Gastroesophageal sphincter (tissue), 4 donors: Measurements from ENCODE around the gene CDKAL1. TPM values are rescaled to one million over a fixed set of nuclear protein-coding genes. Genes with fewer than 3 reads are reported as not detected.

ENCODE experiments used
- ATAC-seq: fragments of 150-250 bp; one replicate; pipeline ENCODE4 v1.9.1; 2016; ENCODE audit warnings: mild to moderate bottlenecking, moderate library complexity
- H3K27ac ChIP-seq, 4 donors: fragments of 200-600 bp; sonication (generic) in 3 of 4; 1 replicate in 3 of 4; 2 replicates in 1 of 4; pipeline ENCODE4 v1.5.1; 2016 to 2019
- H3K27me3 ChIP-seq: fragments of 200-600 bp; sonication (generic); one replicate; pipeline ENCODE4 v1.5.1; 2019
- H3K36me3 ChIP-seq, 2 donors: fragments of 200-600 bp; sonication (generic); one replicate each; pipeline ENCODE4 v1.5.1; 2019; ENCODE audit warnings: control low read depth in 1 of 2
- H3K4me1 ChIP-seq, 3 donors: fragments of 200-600 bp; sonication (generic); 1 replicate in 2 of 3; 2 replicates in 1 of 3; pipeline ENCODE4 v1.5.1; 2016 to 2019; ENCODE audit warnings: control low read depth in 2 of 3
- H3K4me3 ChIP-seq, 2 donors: fragments of 200-600 bp; sonication (generic); one replicate each; pipeline ENCODE4 v1.5.1; 2019; ENCODE audit warnings: mild to moderate bottlenecking in 1 of 2, moderate library complexity in 1 of 2
- H3K9me3 ChIP-seq, 3 donors: fragments of 200-600 bp; sonication (generic); one replicate each; pipeline ENCODE4 v1.5.1; 2017 to 2019; ENCODE audit warnings: control low read depth in 2 of 3
- EP300 ChIP-seq: sonication (generic); formaldehyde crosslinking; IDR thresholded peaks from one replicate; pipeline ENCODE4 v1.6.1; 2017; ENCODE audit warnings: antibody characterized with exemption, mild to moderate bottlenecking
- POLR2A ChIP-seq, 2 donors: fragments of 450-650 bp; IDR thresholded peaks; one replicate each; pipeline ENCODE4 v1.6.1; 2017; ENCODE audit warnings: antibody characterized with exemption in 2 of 2, mild to moderate bottlenecking in 2 of 2, moderate library complexity in 1 of 2
- POLR2AphosphoS5 ChIP-seq: sonication (generic); formaldehyde crosslinking; IDR thresholded peaks from one replicate; pipeline ENCODE4 v1.6.1; 2017; ENCODE audit warnings: antibody characterized with exemption
- WGBS, 2 donors: methylation state at CpG; one replicate each; pipeline ENCODE4 v1.1.5; 2018; ENCODE audit warnings: low coverage in 1 of 2; 5-methylcytosine and 5-hydroxymethylcytosine counted together
- total RNA-seq, 4 donors: library from RNA; depleted of rRNA; stranded (reverse); fragments of >200 nt; gene quantifications; one replicate each; pipeline ENCODE4 v1.1.0, GENCODE V29; 2016
- TF ChIP-seq, protein P1 (sequence below), 4 experiments: fragments of 200-600 bp in 2 of 4; fragments of 450-650 bp in 2 of 4; sonication (generic) in 1 of 4; IDR thresholded peaks; one replicate each; pipeline ENCODE4 v1.5.1; 2017 to 2019; ENCODE audit warnings: antibody characterized with exemption in 4 of 4, mild to moderate bottlenecking in 2 of 4, moderate library complexity in 2 of 4

The CDKAL1 gene
- total RNA-seq, 4 donors from 2014 or later: 10.9 to 17.9 (median 15.0) TPM

DNA sequence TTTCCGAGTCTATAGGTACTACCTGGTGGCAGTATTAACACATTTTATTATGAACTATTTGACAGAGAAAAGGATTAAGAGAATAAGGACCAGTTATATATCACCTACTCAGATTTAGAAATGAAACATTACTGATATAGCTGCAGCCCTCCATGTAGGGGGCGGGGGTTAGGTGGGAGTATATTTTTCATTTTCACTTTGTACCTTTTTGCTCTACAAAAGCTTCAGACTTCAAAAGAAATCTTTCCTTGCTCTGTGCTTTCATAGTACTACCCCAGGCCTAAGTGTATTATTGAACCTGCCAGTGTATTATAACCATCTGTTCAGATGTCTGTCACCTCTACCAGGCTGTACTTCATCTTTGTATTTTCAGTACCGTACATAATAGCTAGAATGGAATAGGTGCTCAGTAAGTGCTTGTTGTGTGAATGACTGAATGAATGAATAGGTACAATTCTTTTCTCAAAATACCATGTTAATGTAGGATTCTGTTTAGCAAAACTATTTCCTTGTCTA is 43.0 kb downstream of the CDKAL1 start:
- TF ChIP-seq POLR2AphosphoS5 (no peak), EP300 (no peak), POLR2A (IDR thresholded peaks at IDR 0.05) (no peak)
- TF ChIP-seq, protein P1, sequence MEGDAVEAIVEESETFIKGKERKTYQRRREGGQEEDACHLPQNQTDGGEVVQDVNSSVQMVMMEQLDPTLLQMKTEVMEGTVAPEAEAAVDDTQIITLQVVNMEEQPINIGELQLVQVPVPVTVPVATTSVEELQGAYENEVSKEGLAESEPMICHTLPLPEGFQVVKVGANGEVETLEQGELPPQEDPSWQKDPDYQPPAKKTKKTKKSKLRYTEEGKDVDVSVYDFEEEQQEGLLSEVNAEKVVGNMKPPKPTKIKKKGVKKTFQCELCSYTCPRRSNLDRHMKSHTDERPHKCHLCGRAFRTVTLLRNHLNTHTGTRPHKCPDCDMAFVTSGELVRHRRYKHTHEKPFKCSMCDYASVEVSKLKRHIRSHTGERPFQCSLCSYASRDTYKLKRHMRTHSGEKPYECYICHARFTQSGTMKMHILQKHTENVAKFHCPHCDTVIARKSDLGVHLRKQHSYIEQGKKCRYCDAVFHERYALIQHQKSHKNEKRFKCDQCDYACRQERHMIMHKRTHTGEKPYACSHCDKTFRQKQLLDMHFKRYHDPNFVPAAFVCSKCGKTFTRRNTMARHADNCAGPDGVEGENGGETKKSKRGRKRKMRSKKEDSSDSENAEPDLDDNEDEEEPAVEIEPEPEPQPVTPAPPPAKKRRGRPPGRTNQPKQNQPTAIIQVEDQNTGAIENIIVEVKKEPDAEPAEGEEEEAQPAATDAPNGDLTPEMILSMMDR (IDR thresholded peaks at IDR 0.05): no peak
- no peak overlapping the region for H3K27ac ChIP-seq
- H3K9me3 ChIP-seq: no peaks in the 10 kb centered on the region
- 93 to 95% methylated on average over 3 of the region's 3 CpGs for WGBS, 2 donors
- H3K4me1 ChIP-seq: peaks cover 0 to 10% (median 2%) of the 10 kb centered on the region in 3 donors
- ATAC-seq: no peak
- no peaks in the 10 kb centered on the region for H3K27me3 ChIP-seq
- H3K4me3 ChIP-seq: no peak overlapping the region
- H3K36me3 ChIP-seq: peaks cover 0 to 49% of the 10 kb centered on the region in 2 donors

DNA sequence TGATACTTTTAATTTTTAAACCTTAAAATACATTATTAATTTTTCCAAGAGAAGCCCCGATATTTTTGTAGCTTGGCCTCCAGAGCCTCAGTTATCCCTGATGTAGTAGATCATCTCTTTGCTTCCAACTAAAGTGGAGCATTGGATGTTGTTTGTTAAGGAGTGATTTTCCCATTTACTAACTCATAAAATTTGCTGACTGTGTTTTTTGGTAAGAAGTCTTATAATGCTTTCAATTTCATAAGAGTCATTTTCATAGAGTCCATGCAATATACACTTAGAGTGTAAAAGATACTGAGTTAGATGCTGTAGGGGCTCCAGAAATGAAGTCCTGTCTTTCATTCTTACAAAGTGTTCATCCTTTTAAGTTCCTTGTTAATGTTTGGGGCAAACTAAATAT is 46.8 kb downstream of the CDKAL1 start:
- Histone ChIP-seq H3K27ac (no peak overlapping the region), H3K4me3 (no peak overlapping the region), H3K9me3 (no peaks in the 10 kb centered on the region), H3K36me3 (peaks cover 0 to 63% of the 10 kb centered on the region in 2 donors), H3K4me1 (no peaks in the 10 kb centered on the region), H3K27me3 (no peaks in the 10 kb centered on the region)
- TF ChIP-seq, protein P1 (IDR thresholded peaks at IDR 0.05): no peak
- TF ChIP-seq POLR2A (IDR thresholded peaks at IDR 0.05): no peak
- no peak for TF ChIP-seq POLR2AphosphoS5
- no peak for TF ChIP-seq EP300
- ATAC-seq: no peak
- 100% methylated on average over 1 of the region's 1 CpG for WGBS, 2 donors

DNA sequence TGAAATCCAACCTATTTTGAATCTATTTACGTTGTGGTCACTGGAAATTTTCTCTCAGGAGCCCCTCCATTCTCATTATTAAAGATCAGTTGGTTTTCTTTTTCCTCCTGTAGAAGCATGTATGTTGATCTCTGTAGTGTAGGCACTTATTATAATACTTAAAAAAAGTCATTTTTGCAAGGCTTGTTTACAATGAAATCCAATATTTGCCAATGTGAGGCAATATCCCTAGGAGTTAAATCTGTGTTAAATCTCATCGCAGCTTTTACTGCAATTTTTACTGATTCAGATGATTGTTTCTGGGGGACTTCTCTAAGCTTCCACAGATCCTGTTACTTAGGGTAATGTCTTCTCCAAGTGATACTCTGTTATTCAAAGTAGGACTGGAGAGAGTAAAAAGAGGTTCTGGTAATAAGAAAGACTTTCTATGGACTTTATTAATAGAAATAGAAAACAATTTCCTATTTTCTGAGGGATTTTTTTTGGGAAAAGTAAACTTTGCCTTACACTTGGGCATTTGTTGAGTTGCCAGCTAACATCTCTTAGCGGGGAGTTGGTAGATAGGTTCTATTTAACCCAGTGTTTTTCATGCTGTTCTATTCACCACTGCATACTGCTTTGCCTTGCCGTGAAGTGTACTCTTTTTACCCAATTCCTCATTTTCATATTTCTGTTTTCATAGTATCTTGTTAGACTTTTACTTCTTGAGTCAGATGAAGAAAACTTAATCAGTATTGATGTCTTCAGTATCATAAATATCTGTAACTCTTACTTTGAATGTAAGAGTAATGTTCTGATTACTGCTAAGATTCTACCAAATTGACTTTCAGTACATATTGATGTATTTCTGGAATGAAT is 48.6 kb downstream of the CDKAL1 start:
- no peaks in the 10 kb centered on the region for H3K4me1 ChIP-seq
- no peak for ATAC-seq
- peaks cover 0 to 55% of the 10 kb centered on the region in 2 donors for H3K36me3 ChIP-seq
- 94 to 95% methylated on average over 4 of the region's 4 CpGs for WGBS, 2 donors
- TF ChIP-seq EP300 (no peak), POLR2A (IDR thresholded peaks at IDR 0.05) (no peak), POLR2AphosphoS5 (no peak)
- TF ChIP-seq, protein P1 (IDR thresholded peaks at IDR 0.05): no peak
- no peaks in the 10 kb centered on the region for H3K27me3 ChIP-seq
- H3K4me3 ChIP-seq: no peak overlapping the region
- no peak overlapping the region for H3K27ac ChIP-seq
- H3K9me3 ChIP-seq: no peaks in the 10 kb centered on the region

DNA sequence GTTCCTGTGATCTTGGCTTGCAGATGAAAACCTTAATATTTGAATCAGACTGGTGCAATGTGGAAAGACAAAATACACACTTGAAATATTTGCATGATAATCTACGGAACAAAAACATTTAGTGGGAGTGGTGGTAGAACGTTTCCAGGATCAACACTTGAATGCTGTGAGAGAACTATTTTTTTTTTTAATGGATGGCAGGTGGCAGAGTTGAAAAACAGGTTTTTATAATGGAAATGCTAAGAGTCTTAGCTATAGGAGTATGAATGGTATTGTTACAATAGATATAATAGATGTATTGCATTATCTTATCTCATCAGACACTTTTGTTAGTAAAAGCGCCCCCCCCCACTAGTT is 49.2 kb downstream of the CDKAL1 start:
- ATAC-seq: no peak
- no peaks in the 10 kb centered on the region for H3K27me3 ChIP-seq
- H3K36me3 ChIP-seq: peaks cover 0 to 49% of the 10 kb centered on the region in 2 donors
- H3K4me1 ChIP-seq: no peaks in the 10 kb centered on the region
- no peaks in the 10 kb centered on the region for H3K9me3 ChIP-seq
- TF ChIP-seq POLR2A (IDR thresholded peaks at IDR 0.05) (no peak), EP300 (no peak), POLR2AphosphoS5 (no peak)
- TF ChIP-seq, protein P1 (IDR thresholded peaks at IDR 0.05): no peak
- 52 to 63% methylated on average over 3 of the region's 3 CpGs for WGBS, 2 donors
- no peak overlapping the region for H3K27ac ChIP-seq
- no peak overlapping the region for H3K4me3 ChIP-seq
